ENCODE data around the gene PPP3CA. TPM values are rescaled to one million over a fixed set of nuclear protein-coding genes. Genes with fewer than 3 reads are reported as not detected.

The PPP3CA gene
- total and polyA plus RNA-seq, 2 experiments from 2014 or later = 27.0 to 45.2 TPM

- TF ChIP-seq REST (IDR thresholded peaks at IDR 0.05; ENCODE audit: unreplicated experiment) = no peak
- TF ChIP-seq CREB1 (CRISPR knock-in tag; IDR thresholded peaks at IDR 0.05; ENCODE audit: low read depth) = no peak
- TF ChIP-seq JUNB (IDR thresholded peaks at IDR 0.05; ENCODE audit: unreplicated experiment) = no peak
- TF ChIP-seq ZNF114 (CRISPR knock-in tag; IDR thresholded peaks at IDR 0.05) = no peak
- TF ChIP-seq, protein P1, sequence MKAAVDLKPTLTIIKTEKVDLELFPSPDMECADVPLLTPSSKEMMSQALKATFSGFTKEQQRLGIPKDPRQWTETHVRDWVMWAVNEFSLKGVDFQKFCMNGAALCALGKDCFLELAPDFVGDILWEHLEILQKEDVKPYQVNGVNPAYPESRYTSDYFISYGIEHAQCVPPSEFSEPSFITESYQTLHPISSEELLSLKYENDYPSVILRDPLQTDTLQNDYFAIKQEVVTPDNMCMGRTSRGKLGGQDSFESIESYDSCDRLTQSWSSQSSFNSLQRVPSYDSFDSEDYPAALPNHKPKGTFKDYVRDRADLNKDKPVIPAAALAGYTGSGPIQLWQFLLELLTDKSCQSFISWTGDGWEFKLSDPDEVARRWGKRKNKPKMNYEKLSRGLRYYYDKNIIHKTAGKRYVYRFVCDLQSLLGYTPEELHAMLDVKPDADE (IDR thresholded peaks at IDR 0.05) = no peak
- TF ChIP-seq EZH2phosphoT487 (IDR thresholded peaks at IDR 0.05; ENCODE audit: unreplicated experiment) = no peak
Observed at GRCh38 chr4:101288365-101289145, 58.8 kb downstream of the PPP3CA start (continued).

DNA sequence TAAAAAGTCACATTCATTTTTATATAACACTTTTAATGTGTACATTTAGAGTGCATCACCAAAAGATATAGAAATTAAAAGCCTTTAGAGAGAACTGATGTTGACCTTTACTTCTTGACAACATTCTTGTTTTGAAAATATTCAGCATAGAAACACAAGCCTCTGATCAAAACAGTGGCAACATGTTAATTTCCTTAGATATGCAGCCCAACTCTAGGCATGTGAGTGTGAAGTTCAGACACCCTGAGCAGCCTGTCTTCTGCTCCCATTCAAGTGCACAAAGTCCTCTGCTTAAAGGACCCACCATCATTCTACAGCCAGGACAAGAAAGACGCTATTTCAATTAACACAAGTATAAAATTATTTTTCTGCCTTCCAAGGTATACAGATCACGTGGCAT, 60.0 kb downstream of the PPP3CA start:
- Mint-ChIP-seq H3K36me3 (ENCODE audit: low read depth) (no peaks in the 10 kb centered on the region), H3K4me3 (0 out of 3 replicates have a peak overlapping the region, but pooled peaks have one; percentile 27), H3K4me1 (peaks cover 82% of the 10 kb centered on the region), H3K9me3 (no peaks in the 10 kb centered on the region), H3K27ac (peak overlapping the region; percentile 54), H3K27me3 (ENCODE audit: insufficient read depth, low read depth, poor library complexity) (no peaks in the 10 kb centered on the region)
- ATAC-seq = peak; percentile 18; the same call in 2 of the 3 replicates
- no peaks in the 10 kb centered on the region for H3F3A ChIP-seq (replicated peaks; ENCODE audit: low read depth)
- no peak overlapping the region for H3K27ac ChIP-seq (ENCODE audit: low read depth)
- no peak overlapping the region for H2AFZ ChIP-seq
- no peak for DNase-seq (ENCODE audit: low spot score)
- no peaks in the 10 kb centered on the region for H3K27me3 ChIP-seq (ENCODE audit: insufficient read depth)
- H3K4me1 ChIP-seq (ENCODE audit: insufficient read depth) = peaks cover 74% of the 10 kb centered on the region
- H3K9me2 ChIP-seq (ENCODE audit: insufficient read depth) = peaks cover 4% of the 10 kb centered on the region; the same call in 1 of the 2 replicates
- no peaks in the 10 kb centered on the region for H3K36me3 ChIP-seq (ENCODE audit: insufficient read depth)
- H4K20me1 ChIP-seq (replicated peaks; ENCODE audit: insufficient read depth) = no peaks in the 10 kb centered on the region
- no peak overlapping the region for H3K4me3 ChIP-seq
- H3K79me2 ChIP-seq (replicated peaks; ENCODE audit: insufficient read depth) = peaks cover 9% of the 10 kb centered on the region
- 0 out of 2 replicates have a peak overlapping the region, but pooled peaks have one; percentile 9 for H3K4me2 ChIP-seq
- TF ChIP-seq REST (IDR thresholded peaks at IDR 0.05; ENCODE audit: unreplicated experiment) (no peak), EZH2 (IDR thresholded peaks at IDR 0.05; ENCODE audit: low read depth, unreplicated experiment) (no peak), NANOG (IDR thresholded peaks at IDR 0.05; ENCODE audit: borderline replicate concordance) (no peak), CREB1 (CRISPR knock-in tag; IDR thresholded peaks at IDR 0.05; ENCODE audit: low read depth) (no peak), JUNB (IDR thresholded peaks at IDR 0.05; ENCODE audit: unreplicated experiment) (no peak), ZNF331 (CRISPR knock-in tag; IDR thresholded peaks at IDR 0.05; ENCODE audit: low read depth) (no peak), EZH2phosphoT487 (IDR thresholded peaks at IDR 0.05; ENCODE audit: unreplicated experiment) (no peak), ZNF114 (CRISPR knock-in tag; IDR thresholded peaks at IDR 0.05) (no peak), POLR2AphosphoS5 (IDR thresholded peaks at IDR 0.05; ENCODE audit: low read depth) (no peak), STAT1 (IDR thresholded peaks at IDR 0.05; ENCODE audit: unreplicated experiment) (no peak)
- TF ChIP-seq, protein P1 (IDR thresholded peaks at IDR 0.05) = no peak
